ENCODE measurements around the gene PAK1. TPM values are rescaled to one million over a fixed set of nuclear protein-coding genes. Genes with fewer than 3 reads are reported as not detected.
"Not testable (repeated sequence)": the region's sequence is repeated elsewhere in the genome, so short reads cannot be mapped to it uniquely, and the experiment has no call there.

Gene PAK1
- total and polyA plus RNA-seq, 2 donors: 26.2 to 46.6 TPM

DNA sequence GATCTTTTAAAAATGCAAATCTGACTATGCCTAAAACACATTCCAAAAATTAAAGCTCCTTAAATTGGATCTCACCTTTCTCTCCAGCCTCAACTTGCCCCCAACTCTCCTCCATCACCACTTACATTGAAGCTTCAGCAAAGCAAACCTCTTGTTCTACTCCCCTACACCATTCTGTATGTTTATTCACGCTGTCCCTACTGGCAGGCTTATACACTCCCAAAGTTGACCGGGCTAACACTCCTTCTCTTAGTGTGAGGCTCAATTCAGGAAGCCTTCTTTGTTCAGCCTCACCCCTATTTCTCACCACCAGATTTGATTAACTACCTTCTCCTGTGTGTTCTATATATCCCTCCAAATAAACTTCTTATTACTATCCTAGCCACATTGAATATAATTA lies 170.6 kb downstream of the PAK1 start:
- Histone ChIP-seq H3K36me3 (ENCODE audit: insufficient read depth) (no peaks in the 10 kb centered on the region), H3K4me3 (ENCODE audit: low read depth, low read length) (no peak overlapping the region), H3K4me1 (ENCODE audit: insufficient read depth) (no peaks in the 10 kb centered on the region), H3K27ac (ENCODE audit: low read depth) (no peak overlapping the region)
- WGBS: 78% methylated on average over 2 of the region's 2 CpGs
- no peak for DNase-seq (ENCODE audit: extremely low spot score)

DNA sequence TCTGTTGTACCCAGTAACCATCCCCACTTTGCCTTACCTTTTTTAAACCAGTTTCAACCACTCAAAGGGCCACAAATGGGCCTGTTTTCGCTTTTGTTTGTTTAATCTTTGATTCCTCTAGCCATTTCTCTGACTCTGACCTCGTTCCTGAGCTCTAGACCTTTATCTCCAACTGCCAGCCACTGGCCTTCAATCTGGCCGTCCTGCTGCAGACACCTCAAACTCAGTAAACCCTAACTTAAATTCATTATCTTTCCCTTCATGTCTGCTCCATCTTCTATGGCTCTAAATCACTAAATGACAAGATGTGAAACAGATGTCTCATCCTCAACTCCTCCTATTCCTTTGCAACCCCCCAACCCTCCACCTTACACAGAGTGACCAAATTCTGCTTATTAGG lies 171.1 kb downstream of the PAK1 start:
- no peak overlapping the region for H3K27ac ChIP-seq (ENCODE audit: low read depth)
- no peaks in the 10 kb centered on the region for H3K4me1 ChIP-seq (ENCODE audit: insufficient read depth)
- 85% methylated on average over 3 of the region's 3 CpGs for WGBS
- no peak overlapping the region for H3K4me3 ChIP-seq (ENCODE audit: low read depth, low read length)
- no peak for DNase-seq (ENCODE audit: extremely low spot score)
- no peaks in the 10 kb centered on the region for H3K36me3 ChIP-seq (ENCODE audit: insufficient read depth)

DNA sequence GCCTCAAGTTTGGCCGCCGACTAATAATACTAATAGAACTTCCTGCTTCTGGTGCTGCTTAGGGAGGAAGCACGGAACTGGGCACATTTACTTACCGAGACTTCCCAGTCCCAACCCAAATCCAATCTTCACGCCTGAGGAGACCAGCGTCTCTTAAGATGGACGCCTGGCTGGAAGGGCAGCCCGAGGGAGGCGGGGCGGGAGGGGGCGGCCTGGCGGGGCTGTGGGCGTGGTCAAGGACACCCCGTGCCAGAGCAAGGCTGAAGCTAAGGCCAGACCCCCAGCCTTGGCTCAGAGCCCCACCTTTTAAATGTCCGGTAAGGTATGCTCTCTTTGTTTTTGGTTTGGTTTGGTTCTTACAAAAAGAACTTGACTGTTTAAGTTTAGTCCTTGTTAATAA lies 172.4 kb downstream of the PAK1 start, which contains the start of gene GDPD4:
Gene GDPD4, minus strand, starts transcription at position 177 of the 400 bp plus-strand sequence. CDS start 16,549 bp downstream, outside the sequence.
- WGBS: 93% methylated on average over 15 of the region's 15 CpGs

DNA sequence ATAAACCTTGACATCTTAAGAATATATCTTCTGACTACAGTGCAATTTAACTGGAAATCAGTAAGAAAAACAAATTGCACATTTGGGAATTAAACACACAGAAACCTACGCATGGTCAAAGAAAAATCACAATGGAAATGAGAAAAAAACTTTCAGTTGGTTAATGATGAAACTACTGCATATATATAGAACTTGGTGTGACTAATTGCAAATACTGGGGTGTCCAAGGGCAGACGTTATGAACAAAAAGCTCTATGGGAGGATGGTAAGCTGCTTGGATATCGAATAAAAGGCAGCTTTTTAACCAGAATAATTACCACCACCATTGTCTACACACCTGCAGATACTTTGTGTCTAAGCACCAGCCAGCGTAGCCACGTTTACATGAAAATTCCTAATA lies 173.2 kb downstream of the PAK1 start:
- Histone ChIP-seq H3K4me1 (ENCODE audit: insufficient read depth) (no peaks in the 10 kb centered on the region), H3K27ac (ENCODE audit: low read depth) (no peak overlapping the region), H3K4me3 (ENCODE audit: low read depth, low read length) (no peak overlapping the region), H3K36me3 (ENCODE audit: insufficient read depth) (no peaks in the 10 kb centered on the region)
- no peak for DNase-seq (ENCODE audit: extremely low spot score)
- WGBS: 77% methylated on average over 5 of the region's 5 CpGs

More for the DNA sequence above, 172.4 kb downstream of the PAK1 start, which contains the start of gene GDPD4:
- no peak for DNase-seq (ENCODE audit: extremely low spot score)
- Histone ChIP-seq H3K36me3 (ENCODE audit: insufficient read depth) (no peaks in the 10 kb centered on the region), H3K27ac (ENCODE audit: low read depth) (no peak within 1 kb of the TSS), H3K4me1 (ENCODE audit: insufficient read depth) (no peaks in the 10 kb centered on the region), H3K4me3 (ENCODE audit: low read depth, low read length) (no peak within 1 kb of the TSS)

DNA sequence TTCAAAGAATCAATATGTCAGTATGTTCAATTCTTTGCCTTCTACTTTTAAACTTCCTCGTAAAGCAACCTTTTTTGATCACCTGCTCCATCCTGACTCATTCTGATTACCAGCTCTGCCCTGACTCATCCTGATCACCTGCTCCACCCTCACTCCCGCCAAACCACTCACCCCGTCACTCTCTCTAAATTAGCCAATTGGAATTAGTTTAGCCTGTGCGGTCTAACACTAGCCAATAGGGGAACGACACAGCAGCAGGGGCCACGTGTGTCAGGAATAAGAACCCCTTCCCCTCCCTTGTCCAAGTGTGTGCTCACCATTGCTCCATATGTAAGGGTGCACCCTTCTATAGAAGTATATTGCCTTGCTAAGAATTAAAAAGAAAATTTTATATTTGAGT lies 173.9 kb downstream of the PAK1 start:
- WGBS: 83% methylated on average over 6 of the region's 6 CpGs
- DNase-seq (ENCODE audit: extremely low spot score); H3K4me1 ChIP-seq (ENCODE audit: insufficient read depth); H3K4me3 ChIP-seq (ENCODE audit: low read depth, low read length); H3K36me3 ChIP-seq (ENCODE audit: insufficient read depth); H3K27ac ChIP-seq (ENCODE audit: low read depth): not testable (repeated sequence)

DNA sequence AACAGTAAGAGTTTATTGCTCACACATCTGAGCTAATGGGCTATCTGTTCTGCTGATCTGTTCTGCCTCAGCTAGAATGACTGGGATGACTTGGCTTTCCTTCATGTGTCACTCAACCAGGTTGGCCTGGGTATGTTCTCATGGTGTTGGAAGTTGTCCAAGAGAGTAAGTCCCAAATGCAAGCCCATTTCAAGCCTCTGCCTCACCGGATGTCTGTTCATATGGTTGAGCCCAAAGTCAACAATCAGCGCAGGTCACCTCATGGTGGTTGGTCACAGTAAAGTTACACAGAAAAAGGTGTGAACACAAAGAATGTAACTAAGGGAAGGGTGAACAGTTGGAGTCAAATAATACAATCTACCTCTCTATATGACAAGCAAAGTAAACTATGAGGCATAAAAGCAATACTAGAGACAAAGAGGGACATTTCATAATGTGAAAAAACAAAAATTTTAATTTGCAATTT lies 174.3 kb downstream of the PAK1 start:
- no peaks in the 10 kb centered on the region for H3K4me1 ChIP-seq (ENCODE audit: insufficient read depth)
- 94% methylated on average over 2 of the region's 2 CpGs for WGBS
- H3K4me3 ChIP-seq (ENCODE audit: low read depth, low read length): no peak overlapping the region
- no peak overlapping the region for H3K27ac ChIP-seq (ENCODE audit: low read depth)
- no peaks in the 10 kb centered on the region for H3K36me3 ChIP-seq (ENCODE audit: insufficient read depth)
- DNase-seq (ENCODE audit: extremely low spot score): no peak

DNA sequence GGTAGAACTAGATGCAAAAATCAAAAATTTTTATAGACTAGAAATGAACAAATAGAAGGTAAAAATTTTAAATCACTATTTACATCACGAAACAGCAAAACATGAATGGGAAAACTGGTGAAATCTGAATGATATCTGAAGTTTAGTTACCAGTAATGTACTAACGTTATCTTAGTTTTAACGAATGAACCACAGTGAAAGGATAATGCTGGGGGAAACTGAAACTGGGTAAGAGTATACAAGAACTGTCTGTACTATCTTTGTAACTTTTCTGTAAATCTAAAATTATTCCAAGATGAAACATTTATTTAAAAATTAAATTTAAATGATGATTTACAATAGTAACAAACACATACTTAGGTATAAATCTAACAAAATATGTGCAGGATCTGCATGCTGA lies 179.9 kb downstream of the PAK1 start:
- DNase-seq (ENCODE audit: extremely low spot score): no peak
- WGBS: 90% methylated on average over 3 of the region's 3 CpGs
- no peak overlapping the region for H3K27ac ChIP-seq (ENCODE audit: low read depth)
- no peaks in the 10 kb centered on the region for H3K4me1 ChIP-seq (ENCODE audit: insufficient read depth)
- H3K4me3 ChIP-seq (ENCODE audit: low read depth, low read length): no peak overlapping the region
- no peaks in the 10 kb centered on the region for H3K36me3 ChIP-seq (ENCODE audit: insufficient read depth)

DNA sequence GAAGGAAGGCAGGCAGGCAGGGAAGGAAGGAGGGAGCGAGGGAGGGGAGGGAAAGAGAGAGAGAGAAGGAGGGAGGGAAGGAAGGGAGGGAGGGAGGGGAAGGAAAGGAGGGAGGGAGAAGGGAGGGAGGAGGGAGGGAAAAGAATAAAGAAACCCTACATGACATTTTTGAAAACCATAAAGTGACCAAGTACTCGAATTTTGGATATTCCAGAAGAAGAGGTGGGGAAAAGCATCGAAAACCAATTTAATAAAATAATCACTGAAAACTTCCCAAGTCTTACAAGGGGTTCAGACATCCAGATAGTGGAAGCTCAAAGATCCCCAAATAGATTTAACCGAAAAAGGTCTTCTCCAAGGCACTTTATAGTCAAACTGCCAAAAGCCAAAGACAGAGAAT lies 184.2 kb downstream of the PAK1 start:
- WGBS: 83% methylated on average over 4 of the region's 4 CpGs
- H3K27ac ChIP-seq (ENCODE audit: low read depth): no peak overlapping the region
- H3K4me1 ChIP-seq (ENCODE audit: insufficient read depth): no peaks in the 10 kb centered on the region
- no peaks in the 10 kb centered on the region for H3K36me3 ChIP-seq (ENCODE audit: insufficient read depth)
- no peak for DNase-seq (ENCODE audit: extremely low spot score)
- H3K4me3 ChIP-seq (ENCODE audit: low read depth, low read length): no peak overlapping the region

DNA sequence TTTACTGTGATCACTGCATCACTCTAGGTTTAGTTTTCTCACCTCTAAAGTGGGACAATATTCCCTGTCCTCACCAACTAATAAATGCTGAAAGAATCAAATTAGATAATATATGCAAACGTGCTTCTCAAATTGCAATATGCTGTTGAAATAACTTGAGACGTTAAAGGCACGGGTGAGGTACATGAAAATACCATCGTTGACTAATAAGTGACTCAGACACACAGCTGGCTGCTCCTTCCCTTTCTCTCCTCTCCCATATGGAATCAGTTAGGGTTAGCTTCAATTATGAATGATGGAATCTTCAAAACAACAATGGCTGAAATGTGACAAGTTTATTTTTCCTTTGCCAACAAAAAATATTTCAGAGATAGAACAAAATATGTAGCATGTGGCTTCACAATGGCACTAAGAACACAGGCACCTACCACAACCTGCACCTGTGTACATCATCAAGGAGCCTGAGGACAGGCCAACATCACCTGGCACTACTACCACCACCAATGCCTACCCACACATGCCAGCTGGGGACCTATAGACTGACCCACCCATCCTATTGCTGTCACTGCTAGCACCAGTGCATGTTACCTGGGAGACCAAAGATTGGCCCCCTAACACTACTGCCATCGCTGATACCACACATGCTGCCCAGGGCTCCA lies 186.2 kb downstream of the PAK1 start:
- 75% methylated on average over 5 of the region's 5 CpGs for WGBS
- no peak overlapping the region for H3K27ac ChIP-seq (ENCODE audit: low read depth)
- H3K4me1 ChIP-seq (ENCODE audit: insufficient read depth): no peaks in the 10 kb centered on the region
- H3K36me3 ChIP-seq (ENCODE audit: insufficient read depth): no peaks in the 10 kb centered on the region
- no peak for DNase-seq (ENCODE audit: extremely low spot score)
- H3K4me3 ChIP-seq (ENCODE audit: low read depth, low read length): no peak overlapping the region

DNA sequence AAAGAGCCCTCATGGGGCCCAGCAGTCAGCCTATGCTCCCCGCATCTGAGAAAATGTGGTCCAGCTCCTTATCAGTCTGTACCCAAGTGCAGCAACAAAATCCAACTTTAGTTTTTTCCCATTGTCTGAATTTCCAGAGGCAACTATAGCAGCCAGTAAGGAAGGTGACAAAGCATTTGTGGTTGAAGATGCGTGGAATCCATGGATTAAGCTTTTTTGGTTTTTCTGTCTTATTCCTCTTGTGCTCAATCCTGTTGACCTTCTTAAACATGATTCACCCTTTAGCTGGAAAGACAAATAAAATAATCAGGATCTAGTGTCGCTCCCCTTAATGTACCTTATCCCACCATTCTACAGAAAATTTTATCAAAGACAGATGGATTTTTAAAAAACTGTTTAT lies 186.8 kb downstream of the PAK1 start:
- 93% methylated on average over 3 of the region's 3 CpGs for WGBS

DNA sequence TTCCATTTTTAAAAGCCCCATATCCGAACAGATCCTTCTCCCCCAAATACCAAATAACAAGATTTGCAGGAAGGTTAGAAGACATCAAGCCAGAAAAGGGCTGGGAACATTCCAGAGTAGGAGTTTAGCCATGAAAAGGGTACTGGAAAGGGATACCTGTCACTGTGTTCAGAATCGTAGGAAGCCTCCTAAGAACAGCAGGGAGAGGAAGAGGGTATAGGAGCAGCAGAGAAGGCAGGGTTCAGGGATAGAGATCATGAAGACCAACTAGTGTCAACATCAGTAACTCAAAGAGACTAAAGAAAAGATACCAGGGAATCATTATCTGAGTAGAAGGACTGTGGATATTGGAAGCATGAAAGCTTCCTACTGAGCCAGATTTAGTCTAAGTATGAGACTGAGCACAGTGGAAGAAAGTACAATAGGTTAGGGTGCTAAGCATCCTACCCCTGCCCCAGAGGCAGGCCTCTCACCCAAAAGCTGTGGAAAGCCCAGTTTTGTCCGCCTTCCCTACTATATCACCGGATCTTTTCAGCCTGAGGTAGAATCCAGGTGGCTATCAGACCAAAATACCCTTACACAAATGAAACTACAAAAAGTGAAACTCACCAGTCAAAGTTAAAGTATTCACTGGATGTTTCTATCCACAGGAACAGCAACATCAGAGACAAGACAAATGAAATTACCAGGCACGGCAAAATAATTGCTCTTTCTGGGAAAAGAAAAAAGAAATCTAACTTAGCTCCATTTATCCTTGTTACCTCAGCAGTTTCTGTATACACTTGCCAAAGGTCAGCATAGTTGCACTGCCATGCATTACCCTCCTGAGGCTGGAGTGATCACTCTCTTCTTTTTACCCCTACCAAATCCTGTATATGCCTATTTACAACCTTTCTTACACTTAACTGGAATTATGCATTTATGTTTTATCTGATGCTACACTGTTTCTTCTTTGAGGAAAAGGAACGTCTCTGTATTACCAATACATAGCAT lies 189.1 kb downstream of the PAK1 start:
- DNase-seq (ENCODE audit: extremely low spot score): no peak
- 81% methylated on average over 6 of the region's 6 CpGs for WGBS

More for the DNA sequence above, 186.8 kb downstream of the PAK1 start:
- H3K4me3 ChIP-seq (ENCODE audit: low read depth, low read length): no peak overlapping the region
- no peaks in the 10 kb centered on the region for H3K36me3 ChIP-seq (ENCODE audit: insufficient read depth)
- no peak overlapping the region for H3K27ac ChIP-seq (ENCODE audit: low read depth)
- no peak for DNase-seq (ENCODE audit: extremely low spot score)
- H3K4me1 ChIP-seq (ENCODE audit: insufficient read depth): no peaks in the 10 kb centered on the region

DNA sequence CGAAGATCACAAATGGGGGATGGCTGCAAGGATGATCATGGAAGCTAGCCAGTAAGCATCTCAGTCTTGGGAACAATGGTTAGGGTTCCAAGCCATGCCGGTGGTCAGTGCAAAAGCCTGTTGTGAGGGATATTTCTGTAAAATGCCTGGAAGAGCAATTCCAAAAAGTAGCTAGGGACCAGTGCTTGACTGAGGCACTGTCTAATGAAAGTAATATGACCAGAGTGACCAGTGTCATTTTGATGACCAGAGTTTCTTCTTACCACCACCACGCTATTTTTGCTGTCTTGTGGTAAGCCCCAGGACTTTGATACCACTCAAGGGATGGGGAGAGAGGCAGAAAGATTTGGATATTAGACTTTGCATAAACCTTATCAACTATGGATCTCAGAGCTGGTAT lies 190.8 kb downstream of the PAK1 start:
- DNase-seq (ENCODE audit: extremely low spot score): no peak
- Histone ChIP-seq H3K4me1 (ENCODE audit: insufficient read depth) (no peaks in the 10 kb centered on the region), H3K4me3 (ENCODE audit: low read depth, low read length) (no peak overlapping the region), H3K27ac (ENCODE audit: low read depth) (no peak overlapping the region), H3K36me3 (ENCODE audit: insufficient read depth) (no peaks in the 10 kb centered on the region)
- 80% methylated on average over 3 of the region's 3 CpGs for WGBS

More for the DNA sequence above, 189.1 kb downstream of the PAK1 start:
- Histone ChIP-seq H3K27ac (ENCODE audit: low read depth) (no peak overlapping the region), H3K4me1 (ENCODE audit: insufficient read depth) (no peaks in the 10 kb centered on the region), H3K4me3 (ENCODE audit: low read depth, low read length) (no peak overlapping the region), H3K36me3 (ENCODE audit: insufficient read depth) (no peaks in the 10 kb centered on the region)

DNA sequence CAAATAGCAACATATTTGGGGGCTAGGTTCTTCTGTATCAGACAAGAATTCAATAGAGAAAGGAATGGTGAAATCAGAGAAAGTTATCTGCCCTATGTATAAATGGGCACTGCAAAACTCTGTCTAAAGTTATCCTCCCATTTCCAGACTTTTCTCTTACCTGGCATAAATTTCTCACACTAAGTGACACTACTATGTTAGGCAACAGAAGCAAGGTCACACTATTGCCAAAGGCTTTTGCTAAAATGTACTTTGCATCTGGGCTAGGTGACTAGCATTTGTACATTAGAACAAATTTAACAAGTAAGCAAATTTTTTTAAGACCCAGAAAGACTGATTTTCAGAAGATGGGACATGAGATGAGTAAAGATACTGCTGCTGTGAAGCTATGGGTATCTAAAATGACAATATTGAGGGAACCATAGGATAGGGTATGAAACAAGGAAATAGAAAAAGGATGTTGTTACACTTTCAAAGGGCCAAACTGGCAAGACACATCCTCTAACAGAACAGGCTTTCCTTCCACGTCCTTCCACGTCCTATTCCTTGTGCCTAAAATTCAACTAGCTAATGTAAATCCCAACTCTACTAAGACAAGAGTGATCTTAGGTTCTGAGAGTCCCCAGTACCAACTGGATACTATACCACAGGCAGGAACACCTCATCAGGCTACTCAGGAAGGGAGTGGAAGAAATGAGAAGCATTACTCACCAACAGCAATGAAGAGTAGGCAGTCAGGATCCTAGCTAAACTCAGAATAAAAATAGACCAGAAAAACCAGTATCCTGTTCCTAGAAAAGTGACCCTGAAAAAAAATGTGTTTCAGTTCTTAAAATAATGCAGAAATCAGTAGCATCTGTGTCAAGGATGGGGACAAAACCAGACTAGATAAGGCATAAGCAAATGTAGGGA lies 195.0 kb downstream of the PAK1 start:
- 84% methylated on average over 2 of the region's 2 CpGs for WGBS

More for the DNA sequence above, 195.0 kb downstream of the PAK1 start:
- no peaks in the 10 kb centered on the region for H3K4me1 ChIP-seq (ENCODE audit: insufficient read depth)
- DNase-seq (ENCODE audit: extremely low spot score): no peak
- H3K27ac ChIP-seq (ENCODE audit: low read depth): no peak overlapping the region
- no peaks in the 10 kb centered on the region for H3K36me3 ChIP-seq (ENCODE audit: insufficient read depth)
- H3K4me3 ChIP-seq (ENCODE audit: low read depth, low read length): no peak overlapping the region

Measured in urinary bladder (tissue), 4 donors.